Ascending aorta (tissue), 2 donors: Measurements from ENCODE around the gene PPM1L. TPM values are rescaled to one million over a fixed set of nuclear protein-coding genes. Genes with fewer than 3 reads are reported as not detected.

ENCODE experiments used
- DNase-seq, 2 donors: peaks; one replicate each; pipeline ENCODE4 v3.0.0-alpha.2; 2019; ENCODE audit warnings: low spot score in 2 of 2
- H3K27ac ChIP-seq, 2 donors: fragments of 200-600 bp; sonication (generic); one replicate each; pipeline ENCODE4 v1.5.1; 2016 to 2017; ENCODE audit warnings: mild to moderate bottlenecking in 1 of 2
- H3K27me3 ChIP-seq: fragments of 200-600 bp; sonication (generic); one replicate; pipeline ENCODE4 v1.5.1; 2017
- H3K36me3 ChIP-seq, 2 donors: fragments of 200-600 bp; sonication (generic); one replicate each; pipeline ENCODE4 v1.5.1; 2016
- H3K4me1 ChIP-seq, 2 donors: fragments of 200-600 bp; sonication (generic); one replicate each; pipeline ENCODE4 v1.5.1; 2016 to 2017; ENCODE audit warnings: mild to moderate bottlenecking in 1 of 2
- H3K4me3 ChIP-seq, 2 donors: fragments of 200-600 bp; sonication (generic); one replicate each; pipeline ENCODE4 v1.5.1; 2016 to 2017; ENCODE audit warnings: mild to moderate bottlenecking in 1 of 2
- H3K9me3 ChIP-seq, 2 donors: fragments of 200-600 bp; sonication (generic); one replicate each; pipeline ENCODE4 v1.5.1; 2016
- CTCF ChIP-seq, 3 experiments: fragments of 200-600 bp in 2 of 3; fragments of 450-650 bp in 1 of 3; sonication (generic) in 2 of 3; IDR thresholded peaks; one replicate each; pipeline ENCODE4 v1.5.1; 2016 to 2019; ENCODE audit warnings: antibody characterized with exemption in 3 of 3, mild to moderate bottlenecking in 1 of 3, moderate library complexity in 1 of 3
- intact Hi-C: fragments of 100-400 bp; cut with DNase I; formaldehyde crosslinking; loops from one replicate; pipeline ENCODE4 v1.15.1; 2023
- total RNA-seq: library from RNA; depleted of rRNA; stranded (reverse); fragments of >200 nt; gene quantifications from one replicate; pipeline ENCODE4 v1.1.0, GENCODE V29; 2016

Gene PPM1L
- total RNA-seq, 1 donor from 2014 or later = 20.3 TPM

GRCh38 chr3:160916472-160916871, 160.4 kb downstream of the PPM1L start:
- no peaks in the 10 kb centered on the region for H3K36me3 ChIP-seq
- TF ChIP-seq CTCF (IDR thresholded peaks at IDR 0.05) = no peak
- no peaks in the 10 kb centered on the region for H3K27me3 ChIP-seq
- H3K27ac ChIP-seq = no peak overlapping the region
- H3K9me3 ChIP-seq = no peaks in the 10 kb centered on the region
- DNase-seq = no peak
- no peak overlapping the region for H3K4me3 ChIP-seq
- intact Hi-C loops = no loop called here
- H3K4me1 ChIP-seq = no peaks in the 10 kb centered on the region

- intact Hi-C loops = loop anchor here (10.0 kb wide), 1 partner anchor 505 kb away; no protein-coding TSS in a partner anchor
- H3K4me3 ChIP-seq = no peak overlapping the region
- H3K4me1 ChIP-seq = no peaks in the 10 kb centered on the region
- no peaks in the 10 kb centered on the region for H3K9me3 ChIP-seq
- no peak for DNase-seq
- H3K27ac ChIP-seq = no peak overlapping the region
- H3K36me3 ChIP-seq = no peaks in the 10 kb centered on the region
- TF ChIP-seq CTCF (IDR thresholded peaks at IDR 0.05) = no peak
- H3K27me3 ChIP-seq = no peaks in the 10 kb centered on the region
These were observed 163.9 kb downstream of the PPM1L start for GRCh38 chr3:160919942-160920341.

- intact Hi-C loops = loop anchor here (10.0 kb wide), 1 partner anchor 504 kb away; no protein-coding TSS in a partner anchor
These were observed 165.1 kb downstream of the PPM1L start for GRCh38 chr3:160921020-160921635.

GRCh38 chr3:160924776-160925175, 168.7 kb downstream of the PPM1L start:
- no peak overlapping the region for H3K4me3 ChIP-seq
- TF ChIP-seq CTCF (IDR thresholded peaks at IDR 0.05) = no peak
- no peaks in the 10 kb centered on the region for H3K36me3 ChIP-seq
- intact Hi-C loops = loop anchor here (10.0 kb wide), 1 partner anchor 500 kb away; no protein-coding TSS in a partner anchor
- no peak overlapping the region for H3K27ac ChIP-seq
- no peaks in the 10 kb centered on the region for H3K27me3 ChIP-seq
- no peaks in the 10 kb centered on the region for H3K4me1 ChIP-seq
- no peaks in the 10 kb centered on the region for H3K9me3 ChIP-seq
- no peak for DNase-seq

More at GRCh38 chr3:160921020-160921635, 165.1 kb downstream of the PPM1L start:
- Histone ChIP-seq H3K27me3 (no peaks in the 10 kb centered on the region), H3K36me3 (no peaks in the 10 kb centered on the region), H3K4me3 (no peak overlapping the region), H3K9me3 (no peaks in the 10 kb centered on the region), H3K27ac (no peak overlapping the region), H3K4me1 (no peaks in the 10 kb centered on the region)
- DNase-seq = no peak
- TF ChIP-seq CTCF (IDR thresholded peaks at IDR 0.05) = peak; percentile 59 to 92 (median 79)

GRCh38 chr3:160927620-160928019, 171.6 kb downstream of the PPM1L start:
- H3K27me3 ChIP-seq = no peaks in the 10 kb centered on the region
- no peak for DNase-seq
- no peak for TF ChIP-seq CTCF (IDR thresholded peaks at IDR 0.05)

More at GRCh38 chr3:160927620-160928019, 171.6 kb downstream of the PPM1L start:
- Histone ChIP-seq H3K27ac (no peak overlapping the region), H3K36me3 (no peaks in the 10 kb centered on the region), H3K9me3 (no peaks in the 10 kb centered on the region), H3K4me3 (no peak overlapping the region), H3K4me1 (no peaks in the 10 kb centered on the region)
- intact Hi-C loops = loop anchor here (2.0 to 10.0 kb wide), 2 partner anchors 23 to 497 kb away; no protein-coding TSS in a partner anchor
